ENCODE measurements around the gene SLIT3.
A peak's percentile ranks its signal among the peaks of the same experiment; 100 is the strongest.

The SLIT3 gene

DNA sequence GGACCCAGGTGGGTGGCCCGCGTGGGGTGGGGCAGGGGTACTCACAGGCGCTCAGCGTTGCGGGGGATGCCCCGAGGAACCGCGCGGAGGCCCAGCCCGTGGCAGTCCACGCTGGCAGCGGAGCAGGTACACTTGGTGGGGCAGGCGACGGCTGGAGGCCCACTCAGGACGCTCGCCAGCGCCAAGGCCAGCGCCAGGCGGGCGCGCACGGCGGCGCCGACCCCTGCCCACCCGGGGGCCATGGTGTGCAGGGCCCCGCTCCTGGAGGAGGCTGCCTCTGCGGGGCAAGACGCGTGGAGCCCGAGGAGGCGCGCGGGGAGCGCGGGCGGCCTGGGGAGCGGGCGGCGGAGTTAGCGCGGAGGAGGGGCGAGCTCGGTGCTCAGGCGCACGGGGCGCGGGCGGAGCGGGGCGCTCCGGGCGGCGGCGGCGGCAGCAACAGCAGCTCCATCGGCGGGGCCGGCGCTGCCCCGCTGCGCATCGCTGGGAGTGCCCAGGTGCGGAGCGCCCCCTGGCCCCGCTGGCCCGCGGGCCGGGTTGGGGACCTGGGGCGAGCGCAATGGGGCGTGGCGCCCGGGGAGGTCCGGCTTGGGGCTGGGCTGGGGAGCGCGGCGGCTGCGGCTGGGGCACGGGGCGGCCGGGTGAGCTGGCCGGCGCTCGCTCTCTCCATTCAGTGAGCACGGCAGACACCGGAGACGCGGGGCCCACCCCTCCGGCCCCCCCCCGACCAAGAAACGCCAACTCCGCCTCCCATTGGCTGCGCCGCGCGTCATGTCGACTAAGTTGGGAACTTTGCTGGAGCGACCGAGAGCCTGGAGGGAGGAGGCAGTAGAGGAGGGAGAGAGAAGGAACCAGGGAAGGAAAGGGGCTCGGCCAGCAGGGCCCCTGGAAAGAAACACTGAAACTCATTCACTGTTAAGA is at the start of gene SLIT3:
Gene SLIT3, minus strand, starts transcription at position 672 of the 918 bp plus-strand sequence. Its CDS starts 430 bp downstream, at position 242.
- DNase-seq: no peak

DNA sequence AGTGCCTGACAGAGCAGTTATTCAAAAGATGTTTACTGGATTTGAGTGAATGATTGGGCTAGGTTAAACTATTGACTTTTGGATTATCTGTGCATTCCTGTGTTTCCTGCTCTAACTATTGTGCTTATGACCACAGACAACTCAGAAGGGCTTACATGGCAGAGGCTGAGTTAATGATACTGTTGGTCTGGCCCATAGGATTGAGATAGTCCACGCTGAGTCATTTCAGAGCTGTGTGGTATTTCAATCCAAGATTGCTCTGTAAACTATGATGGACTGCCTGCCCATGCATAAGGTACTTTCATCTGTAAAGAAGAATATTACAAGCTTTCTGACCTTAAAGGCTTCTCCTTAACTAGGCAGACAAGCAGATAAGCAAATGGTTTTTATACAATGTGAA is 49.1 kb upstream of the SLIT3 start:
- DNase-seq: no peak

DNA sequence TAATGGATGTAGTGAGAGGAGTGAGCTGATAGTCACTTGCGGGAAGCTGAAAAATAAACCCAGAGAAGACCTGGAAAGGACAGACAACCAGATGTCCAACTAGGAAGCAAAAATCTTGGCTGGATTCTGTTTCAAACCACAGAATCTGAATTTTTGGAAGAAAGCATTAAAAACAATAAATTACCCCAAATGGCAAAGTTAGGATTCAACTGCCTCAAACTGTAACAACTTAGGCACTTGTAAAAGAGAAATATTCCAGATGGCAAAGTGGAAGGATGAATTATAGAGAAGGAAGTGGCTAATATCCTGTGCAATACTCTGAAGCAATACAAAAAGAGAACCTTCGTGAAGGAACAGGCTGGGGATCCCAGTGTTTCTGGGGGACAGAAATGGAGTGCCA is 46.8 kb upstream of the SLIT3 start:
- no peak for DNase-seq

DNA sequence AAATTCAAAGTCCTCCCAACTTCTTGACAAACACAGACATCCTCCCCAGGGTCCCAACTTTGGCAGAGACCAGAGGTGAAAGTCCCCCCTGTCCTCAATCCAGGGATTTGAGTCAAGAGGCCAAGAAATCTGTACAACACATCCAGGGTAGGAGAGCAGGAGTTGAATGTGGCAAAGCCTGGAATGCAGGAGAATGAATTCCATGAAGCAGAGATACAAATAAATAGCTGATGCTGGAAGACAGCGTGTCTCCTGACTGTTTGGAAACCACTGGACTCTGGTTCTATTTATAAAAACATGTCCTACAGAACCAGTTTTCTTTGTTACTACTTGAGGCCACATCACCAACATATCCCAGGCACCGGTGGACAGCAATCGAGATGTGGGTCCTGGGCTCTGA is 43.7 kb upstream of the SLIT3 start:
- DNase-seq: no peak

DNA sequence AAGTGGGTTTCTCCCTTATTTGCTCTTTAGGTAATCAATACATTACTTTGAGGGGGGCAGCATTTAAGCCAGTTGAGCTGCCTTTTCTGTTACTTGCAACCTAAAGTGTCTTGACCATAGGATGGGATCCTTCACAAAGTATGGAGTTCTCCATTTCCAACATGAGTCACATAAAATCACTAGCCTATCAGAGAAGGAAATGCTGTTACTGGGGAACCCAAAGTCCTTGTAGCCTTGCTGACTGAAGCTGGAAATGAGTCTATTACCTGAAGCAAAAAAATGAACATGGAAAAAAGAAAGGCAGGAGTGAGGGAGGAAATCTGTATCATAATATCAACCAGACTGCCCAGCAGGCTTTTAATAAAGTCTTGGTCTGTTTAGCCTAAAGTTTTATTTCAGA is 42.8 kb upstream of the SLIT3 start:
- no peak for DNase-seq

DNA sequence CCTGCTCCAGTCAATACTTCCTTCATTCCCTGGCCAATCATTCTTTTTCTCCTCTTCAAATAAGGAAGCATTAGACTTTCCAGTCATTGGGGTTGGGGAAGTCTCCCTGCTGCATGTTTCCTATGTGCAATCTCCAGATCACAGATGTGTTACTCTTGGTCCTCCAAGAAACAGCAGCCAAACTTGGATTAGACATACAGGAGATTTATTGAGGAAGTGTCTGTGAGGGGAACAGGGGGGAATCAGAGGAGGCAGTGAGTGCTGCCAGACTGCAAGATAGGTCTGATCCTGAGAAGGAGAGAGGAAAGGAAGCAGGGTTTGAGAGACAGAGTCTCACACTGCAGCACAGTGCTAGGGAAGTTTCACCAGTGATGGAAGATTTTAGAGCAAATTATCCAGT is 40.6 kb upstream of the SLIT3 start:
- no peak for DNase-seq

DNA sequence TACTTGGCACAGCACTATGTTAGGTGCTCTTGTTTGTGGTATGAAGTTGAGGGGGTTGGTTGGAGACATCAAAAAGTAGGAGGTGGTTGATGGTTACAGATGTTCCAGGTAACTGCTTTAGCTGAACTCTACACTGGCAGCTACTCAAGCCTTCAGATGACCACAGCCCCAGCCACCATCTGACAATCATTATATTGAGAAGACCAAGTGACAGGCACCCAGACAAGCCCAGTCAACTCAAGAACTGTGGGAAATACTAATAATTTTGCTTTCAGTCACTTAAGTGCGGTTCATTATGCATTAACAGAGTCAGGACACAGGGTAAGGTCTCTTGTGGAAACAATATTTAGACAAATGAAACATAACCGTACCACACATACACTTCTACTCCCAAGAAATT is 38.9 kb upstream of the SLIT3 start:
- no peak for DNase-seq

DNA sequence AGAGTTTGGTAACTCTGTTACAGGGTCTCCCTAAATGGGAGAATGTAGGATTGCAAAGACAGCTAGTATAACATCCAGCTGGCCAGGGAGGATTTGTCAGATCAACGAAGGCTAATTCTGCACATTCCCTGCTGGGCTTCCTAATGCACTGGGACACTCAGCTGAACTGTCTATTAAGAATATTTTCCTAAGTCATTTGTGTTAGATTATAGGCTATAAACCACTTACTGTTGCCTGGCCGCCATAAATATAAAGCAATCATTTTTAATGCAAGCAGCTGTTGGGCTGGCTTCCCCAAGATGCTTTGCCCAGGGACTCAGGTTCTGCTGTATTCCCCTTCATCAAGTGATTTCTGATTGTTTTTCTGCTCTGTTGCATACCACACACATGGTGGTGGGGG is 35.3 kb upstream of the SLIT3 start:
- no peak for DNase-seq

DNA sequence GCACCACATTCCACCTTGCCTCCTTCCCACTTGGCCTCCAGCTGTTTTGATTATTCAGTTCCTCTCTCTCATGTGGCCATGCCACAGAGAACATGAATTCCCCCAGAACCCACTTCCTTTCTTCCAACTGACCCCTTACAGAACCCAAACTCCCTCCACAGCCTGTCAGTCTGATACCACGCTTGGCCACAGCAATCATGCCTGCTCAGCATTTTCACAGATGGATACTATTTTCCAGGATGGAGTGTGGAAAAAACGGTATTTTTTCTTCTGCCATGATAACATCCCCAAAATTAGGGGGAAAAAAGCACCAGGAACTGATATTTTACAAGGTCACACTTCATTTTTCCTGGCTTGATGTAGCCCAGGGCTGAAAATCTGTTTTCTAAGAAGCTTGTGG is 34.9 kb upstream of the SLIT3 start:
- no peak for DNase-seq

DNA sequence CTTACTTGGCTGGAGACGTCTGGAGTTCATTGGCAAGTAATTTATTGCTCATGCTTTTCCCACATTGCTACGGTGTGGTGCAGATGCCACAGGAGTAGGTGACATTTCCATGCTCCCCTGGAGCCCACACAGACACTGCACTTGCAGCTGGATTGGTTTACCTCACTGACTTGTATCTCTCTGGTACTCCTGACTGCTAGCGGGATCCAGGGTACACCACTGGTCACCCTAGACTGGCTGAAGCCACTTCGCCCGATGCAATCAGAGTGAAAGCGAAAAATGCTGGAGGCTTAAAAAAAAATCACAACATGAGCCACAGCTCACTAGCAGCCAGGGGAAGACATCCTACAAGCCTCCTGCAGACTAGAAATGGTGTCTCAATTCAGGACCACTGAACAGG is 32.6 kb upstream of the SLIT3 start:
- no peak for DNase-seq

DNA sequence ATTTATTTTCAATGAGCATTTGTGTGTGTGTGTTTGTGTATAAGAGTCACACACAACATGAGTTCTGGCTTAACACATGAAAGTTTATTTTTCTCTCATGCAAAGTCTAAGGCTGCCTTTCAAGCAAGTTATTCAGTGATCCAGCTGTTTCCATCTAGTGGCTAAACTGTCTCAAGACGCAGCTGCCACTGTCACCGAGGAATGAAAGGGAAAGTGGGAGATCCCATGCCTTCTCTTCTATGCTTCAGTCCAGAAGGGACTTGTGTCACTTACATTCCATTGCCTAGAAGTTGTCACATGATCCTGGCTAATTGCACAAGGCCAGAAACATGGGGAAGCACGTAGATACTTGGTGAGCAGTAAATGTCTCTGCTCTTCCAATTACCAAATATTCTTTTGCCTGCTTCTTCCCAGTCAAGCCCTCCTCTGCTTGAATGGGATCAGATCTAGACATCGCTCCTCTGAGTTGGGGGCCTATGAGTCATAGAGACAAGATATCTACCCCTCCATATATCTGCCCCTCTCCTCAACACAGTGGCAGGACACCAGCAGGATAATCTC is 30.4 kb upstream of the SLIT3 start:
- no peak for DNase-seq

DNA sequence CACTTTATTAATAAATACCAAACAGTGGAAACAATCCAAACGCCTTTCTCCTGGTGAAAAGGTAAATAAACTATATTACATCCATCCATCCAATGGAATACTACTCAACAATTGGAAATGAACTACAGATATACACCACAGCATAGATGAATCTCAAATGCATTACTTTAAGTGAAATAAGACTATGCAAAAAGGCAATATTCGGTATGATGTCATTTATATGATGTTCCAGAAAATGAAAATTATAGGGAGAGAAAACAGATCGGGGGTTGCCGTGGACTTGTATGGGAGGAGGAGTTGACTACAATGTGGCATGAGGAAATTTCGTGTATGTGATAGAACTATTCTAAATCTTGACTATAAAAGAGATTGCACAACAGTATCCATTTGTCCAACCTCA is 27.5 kb upstream of the SLIT3 start:
- DNase-seq: no peak

DNA sequence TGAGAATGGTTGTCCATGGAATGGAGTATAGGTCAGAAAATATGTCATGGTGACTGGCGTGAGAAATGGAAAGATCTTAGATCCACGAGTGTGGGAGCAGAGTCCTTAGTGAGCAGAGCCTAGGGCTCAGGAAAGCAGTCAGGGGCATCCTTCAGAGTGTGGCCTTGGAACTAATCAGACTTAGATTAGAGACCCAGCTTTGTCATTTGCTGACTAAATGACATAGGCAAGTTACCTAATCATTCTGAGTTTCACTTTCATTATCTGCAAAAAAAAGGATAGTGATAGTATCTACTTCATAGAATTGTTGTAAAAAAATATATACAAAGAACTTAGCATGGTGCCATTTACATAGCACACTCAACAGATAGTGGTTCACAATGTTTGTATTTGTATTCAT is 24.3 kb upstream of the SLIT3 start:
- DNase-seq: no peak

DNA sequence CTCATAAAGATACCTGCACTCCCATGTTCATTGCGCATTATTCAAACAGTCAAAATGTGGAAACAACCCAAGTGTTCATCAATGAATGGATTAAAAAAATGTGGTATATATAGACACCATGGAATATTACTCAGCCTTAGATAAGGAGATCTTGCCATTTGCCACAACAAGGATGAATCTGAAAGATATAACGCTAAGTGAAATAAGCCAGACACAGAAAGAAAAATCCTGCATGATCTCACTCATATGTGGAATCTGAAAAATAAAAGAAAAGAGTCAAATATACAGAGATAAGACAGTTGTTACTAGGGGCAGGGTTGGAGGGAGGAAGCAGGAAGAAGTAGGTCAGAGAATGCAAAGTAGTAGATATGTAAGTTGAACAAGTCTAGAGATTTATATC is 17.6 kb upstream of the SLIT3 start:
- no peak for DNase-seq

DNA sequence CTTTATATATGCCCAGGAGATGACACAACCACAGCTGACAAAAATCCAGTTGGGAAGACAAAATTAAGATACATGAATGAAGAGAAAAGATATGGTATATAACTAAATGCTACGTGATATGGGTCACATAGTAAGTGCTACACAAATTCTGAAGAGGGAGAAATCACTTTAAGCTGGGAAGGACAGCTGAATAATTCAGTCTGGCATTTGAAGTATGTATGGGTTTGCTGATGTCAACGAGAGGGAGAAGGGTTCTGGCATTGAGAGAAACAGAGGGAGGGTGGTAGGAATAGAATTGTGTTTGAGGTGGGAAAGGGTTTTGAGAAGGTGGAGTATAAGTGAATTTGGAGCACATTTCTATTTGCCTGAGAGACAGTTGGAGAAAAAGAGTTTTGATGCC is 6.7 kb upstream of the SLIT3 start:
- DNase-seq: no peak

DNA sequence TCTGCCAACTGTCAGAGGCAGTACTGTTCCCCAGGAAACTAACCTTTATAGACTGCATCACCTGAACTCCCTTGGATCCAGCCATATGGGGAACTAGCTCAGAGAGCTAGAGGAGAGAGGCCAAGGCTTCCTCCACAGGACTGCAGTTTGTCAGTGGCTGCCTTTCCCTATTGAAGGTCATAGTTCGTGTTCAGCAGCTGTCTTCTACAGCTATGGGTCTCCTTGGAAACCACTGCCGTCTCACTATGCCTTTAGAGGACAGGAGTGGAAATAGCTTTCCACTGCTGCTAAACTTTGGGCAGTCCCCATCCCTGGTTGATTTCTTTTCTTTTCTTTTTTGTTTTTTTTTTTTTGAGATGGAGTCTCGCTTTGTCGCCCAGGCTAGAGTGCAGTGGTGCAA is 4.4 kb upstream of the SLIT3 start:
- no peak for DNase-seq

DNA sequence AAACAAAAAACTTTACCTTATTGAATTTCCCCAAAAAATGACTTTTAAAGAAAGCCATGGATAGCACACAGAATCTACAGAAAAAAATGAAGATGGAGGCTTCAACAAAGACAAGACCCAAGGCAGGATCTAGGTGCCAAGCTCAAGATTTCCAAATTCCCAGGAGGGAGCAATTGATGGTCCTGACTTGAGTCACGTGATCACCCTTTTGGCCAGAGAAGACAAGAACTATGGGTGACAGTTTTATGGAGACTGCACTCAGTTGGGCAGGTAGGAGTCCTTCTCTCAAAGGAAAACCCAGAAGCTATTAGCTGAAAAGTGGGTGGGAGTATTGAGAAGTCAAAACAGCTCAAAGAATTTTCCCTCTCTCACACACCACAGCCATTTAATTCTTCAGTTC is 3.2 kb upstream of the SLIT3 start:
- no peak for DNase-seq

DNA sequence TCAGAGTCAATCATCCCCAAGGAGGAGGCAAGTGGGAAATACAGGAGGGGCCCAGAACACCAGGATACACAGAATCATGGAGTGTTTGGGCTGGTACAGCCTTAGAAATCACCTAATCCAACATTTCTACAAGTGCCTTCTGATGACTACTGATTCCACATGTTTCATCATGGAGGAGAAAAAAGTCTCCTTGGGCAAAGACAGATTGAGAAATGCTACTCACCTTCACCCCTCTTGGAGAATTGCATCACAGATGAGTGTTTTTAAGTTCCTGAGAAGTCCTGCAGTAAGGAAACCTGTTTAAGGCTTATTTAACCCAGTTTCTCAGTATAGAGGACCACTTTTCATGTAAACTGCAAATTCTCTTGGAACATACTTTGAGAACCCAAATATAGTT is 2.2 kb upstream of the SLIT3 start:
- no peak for DNase-seq

DNA sequence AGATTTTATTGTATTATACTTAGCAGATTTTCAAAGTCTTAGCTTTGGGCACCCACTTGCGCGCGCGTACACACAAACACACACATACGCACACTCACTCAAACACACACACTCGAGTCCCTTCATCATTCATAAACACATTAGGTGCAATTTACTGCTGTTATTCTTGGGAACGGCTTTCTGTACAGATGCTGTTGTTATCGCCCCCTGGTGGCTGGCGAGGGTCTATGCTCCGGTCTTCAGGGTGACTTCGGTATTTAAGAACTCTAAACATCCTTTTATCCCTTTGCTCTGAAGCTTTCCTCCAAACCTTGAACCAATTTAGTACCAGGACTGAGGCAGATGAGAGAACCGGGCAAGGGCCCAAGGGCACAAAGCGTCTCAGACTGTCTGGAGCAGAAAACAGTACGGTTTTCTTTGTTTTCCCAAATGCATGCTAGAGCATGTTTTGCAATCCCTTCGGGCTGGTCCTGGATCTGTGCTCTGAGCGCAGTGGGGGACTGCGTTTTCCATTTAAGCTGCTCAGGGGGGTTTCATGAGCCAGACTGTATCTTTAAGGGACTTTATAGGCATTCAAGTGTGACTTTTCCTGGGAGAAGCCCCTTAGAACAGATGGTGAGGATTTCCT is 1.7 kb upstream of the SLIT3 start:
- DNase-seq: peak; percentile 79

DNA sequence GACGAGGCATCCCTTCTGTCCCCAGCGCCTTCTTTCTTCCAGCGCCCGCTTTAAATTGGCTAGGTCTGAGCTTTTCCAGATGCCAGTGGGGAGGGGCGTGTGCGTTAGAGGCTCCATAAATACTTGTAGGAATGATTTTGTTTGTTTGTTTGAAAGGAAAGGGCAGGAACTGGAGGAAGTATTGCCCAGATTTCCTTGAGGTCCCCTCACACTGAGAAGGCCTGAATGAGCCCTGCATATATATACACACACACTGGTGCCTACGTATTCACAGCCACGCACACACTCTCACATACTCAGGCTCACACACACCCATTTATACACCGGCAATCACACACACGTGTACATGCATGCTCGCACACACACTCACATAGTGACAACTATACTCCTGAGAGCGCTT is 1.0 kb upstream of the SLIT3 start:
- no peak for DNase-seq

DNA sequence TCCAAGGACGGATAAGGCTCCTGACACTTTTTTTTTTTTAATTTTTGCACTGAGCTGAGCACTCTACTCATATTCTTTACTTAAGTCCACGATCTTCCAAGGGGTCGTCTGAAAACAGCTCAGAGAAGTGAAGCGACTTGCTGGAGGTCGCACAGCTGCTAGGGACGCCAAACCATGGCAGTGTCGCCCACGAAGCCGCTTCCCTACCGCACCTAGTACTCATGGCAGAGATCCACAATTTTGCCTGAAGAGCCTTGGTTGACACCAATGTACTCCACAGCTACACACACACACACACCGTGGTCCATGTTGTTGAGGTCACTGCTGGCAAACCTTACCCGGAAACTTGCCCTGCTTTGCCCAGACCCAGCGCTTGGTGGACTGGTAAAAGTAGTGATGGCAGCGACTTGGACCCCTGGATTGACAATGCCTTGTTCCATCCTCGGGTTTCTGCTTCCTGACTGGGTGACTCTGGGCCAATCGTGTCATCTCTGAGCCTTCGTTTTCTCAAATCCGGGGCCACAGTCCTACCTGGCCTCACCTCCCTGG is 521 bp upstream of the SLIT3 start:
- DNase-seq: no peak

DNA sequence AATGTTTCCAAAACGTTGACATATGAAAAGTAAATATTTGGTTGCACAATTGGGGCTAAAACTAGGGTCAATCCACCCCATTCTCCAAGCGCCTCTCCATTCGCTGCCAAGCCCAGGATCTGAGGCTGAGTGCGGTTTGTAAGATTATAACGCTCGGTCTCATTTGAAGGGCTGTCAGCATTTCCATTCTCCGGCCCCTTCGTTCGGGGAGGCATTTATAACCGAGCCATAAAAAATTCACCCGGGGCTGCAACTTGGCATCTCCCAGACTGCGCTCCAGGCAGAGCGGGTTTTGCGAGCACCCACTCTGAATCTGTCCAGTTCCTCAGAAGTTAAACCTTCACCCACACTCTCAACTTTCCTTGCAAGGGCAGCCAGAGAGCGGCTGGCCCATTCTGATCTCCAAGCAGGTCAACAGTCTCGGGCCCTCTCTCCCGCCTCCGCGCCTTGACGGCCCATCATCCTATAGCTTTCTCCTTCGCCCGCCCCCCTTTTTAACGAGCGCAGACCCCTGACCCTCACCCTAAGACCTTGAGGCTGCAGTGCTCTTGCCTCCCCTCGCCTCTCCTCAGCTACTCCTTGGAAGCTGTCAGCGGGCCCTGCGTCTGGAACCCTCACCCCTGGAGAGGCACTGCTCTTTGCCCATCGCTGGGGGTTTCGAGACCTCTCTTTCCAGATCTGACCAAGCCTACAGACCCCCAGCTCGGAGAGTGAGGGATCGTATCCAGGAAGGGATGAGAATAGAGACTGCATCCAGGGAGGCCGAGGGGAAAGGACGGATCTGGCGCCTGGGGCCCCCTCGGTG is 1.1 kb downstream of the SLIT3 start:
- DNase-seq: no peak

DNA sequence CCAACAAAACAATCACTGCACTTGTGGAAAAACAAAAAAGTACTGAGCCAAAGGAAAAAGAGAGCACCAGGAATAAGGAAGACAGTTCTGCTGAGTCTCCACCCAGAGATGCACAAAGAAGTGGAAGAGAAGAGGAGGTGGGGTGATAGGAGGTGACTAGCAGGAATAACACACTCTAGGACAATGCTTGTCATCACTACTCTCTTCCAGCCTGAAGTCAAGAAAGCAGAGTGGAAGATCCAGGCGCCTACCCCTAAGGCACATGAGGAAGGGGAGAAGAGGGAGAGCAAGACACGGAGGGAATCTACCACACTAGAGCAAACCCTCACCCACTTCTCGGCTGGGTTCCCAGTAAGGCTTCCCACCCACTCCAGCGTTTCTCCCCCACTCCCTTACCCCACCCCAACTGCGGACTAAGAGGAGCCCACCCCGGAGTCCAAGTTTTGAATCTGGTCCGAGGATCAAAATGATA is 1.7 kb downstream of the SLIT3 start:
- DNase-seq: no peak

Data from stimulated activated CD4-positive, alpha-beta T cell treated with anti-CD3 and anti-CD28 coated beads, Interleukin-15, amount 100 ng/mL, for 24 hours (primary cell).